Psoas muscle (tissue), 8 donors: ENCODE data around the gene LGALS4. TPM values are rescaled to one million over a fixed set of nuclear protein-coding genes. Genes with fewer than 3 reads are reported as not detected.
"Not testable (repeated sequence)": the region's sequence is repeated elsewhere in the genome, so short reads cannot be mapped to it uniquely, and the experiment has no call there.

Experiments
- ATAC-seq, 4 donors: fragments of 200-7000 bp; cut with Tn5 transposase; one replicate each; pipeline ENCODE4 v1.9.1; 2020; ENCODE audit warnings: moderate library complexity in 3 of 4, mild to moderate bottlenecking in 2 of 4
- DNase-seq, 2 donors: peaks; one replicate each; pipeline ENCODE4 v3.0.0-alpha.2; 2020
- H3K27ac ChIP-seq: fragments of 200-600 bp; one replicate; pipeline ENCODE4 v1.8.0; 2022
- H3K27me3 ChIP-seq, 3 donors: fragments of 200-600 bp in 1 of 3; one replicate each; pipeline versions ENCODE4 v1.6.1 to v1.8.0; 2013 to 2022; ENCODE audit warnings: low read length in 2 of 3, mild to moderate bottlenecking in 2 of 3, moderate library complexity in 1 of 3; ENCODE audit not compliant: insufficient read depth in 3 of 3
- H3K36me3 ChIP-seq, 2 donors: fragments of 200-600 bp in 1 of 2; one replicate each; pipeline versions ENCODE4 v1.6.1 to v1.8.0; 2013 to 2022; ENCODE audit warnings: low read depth in 1 of 2, mild to moderate bottlenecking in 1 of 2, moderate library complexity in 1 of 2; ENCODE audit not compliant: insufficient read depth in 1 of 2
- H3K4me1 ChIP-seq: fragments of 200-600 bp; one replicate; pipeline ENCODE4 v1.8.0; 2022
- H3K4me3 ChIP-seq: fragments of 200-600 bp; one replicate; pipeline ENCODE4 v1.8.0; 2022; ENCODE audit warnings: mild to moderate bottlenecking
- H3K9me3 ChIP-seq: fragments of 200-600 bp; one replicate; pipeline ENCODE4 v1.8.0; 2022
- CTCF ChIP-seq: fragments of 200-600 bp; IDR thresholded peaks from one replicate; pipeline ENCODE4 v1.8.0; 2022; ENCODE audit warnings: antibody characterized with exemption
- WGBS, 3 donors: extraction: QIAGEN DNeasy Blood & Tissue Kit; methylation state at CpG; one replicate each; pipeline versions ENCODE4 v1.1.6 to v1.1.7; 2013; 5-methylcytosine and 5-hydroxymethylcytosine counted together
- intact Hi-C, 2 donors: fragments of 100-400 bp; cut with DNase I; formaldehyde crosslinking; loops; one replicate each; pipeline versions ENCODE4 v1.11.0 to v1.14.2; 2022
- polyA plus RNA-seq, 3 donors: library from polyadenylated mRNA; stranded (reverse); fragments of 200-250 nt; gene quantifications; one replicate each; pipeline ENCODE4 v1.2.3, GENCODE V29; 2013
- total RNA-seq, 4 donors: library from RNA; stranded (reverse); fragmentation: NEBNext Ultra II Directional in 2 of 4; extraction: Animal tissue kit (Norgen Biotek cat#: 25700) in 2 of 4; gene quantifications; one replicate each; pipeline versions ENCODE4 v1.2.1 to v1.2.4, GENCODE V29; 2021 to 2023
- donor health status: healthy with polysubstance abuse.
- donor health status: DM: no; HTN: no; CAD: no; lungs with moderate emphysema.
- donor health status: Bipolar disorder and iron deficiency.
- donor health status: healthy.
- donor health status: DM: yes; HTN: yes; CAD: no.
- donor health status: DM: no; HTN: no; CAD: no.
- donor health status: DM: no; HTN: no; CAD: no.
- donor health status: DM: yes; HTN: yes; CAD: no.

The LGALS4 gene
- total and polyA plus RNA-seq, 7 donors, result 0.31 to 2.0 (median 0.64) TPM

- ATAC-seq (no peak), DNase-seq (peak in 1 of 2 donors; percentile 17)
- Histone ChIP-seq H3K27me3 (peaks cover 0 to 7% (median 0%) of the 10 kb centered on the region in 3 donors), H3K4me3 (no peak overlapping the region), H3K9me3 (no peaks in the 10 kb centered on the region), H3K4me1 (no peaks in the 10 kb centered on the region), H3K27ac (no peak overlapping the region), H3K36me3 (no peaks in the 10 kb centered on the region)
- intact Hi-C loops, result no loop called here
- 84 to 93% (median 90%) methylated on average over 10 of the region's 10 CpGs for WGBS, 3 donors
- TF ChIP-seq CTCF, result no peak
Measured at GRCh38 chr19:38766276-38767047, 46.3 kb downstream of the LGALS4 start.

GRCh38 chr19:38765214-38765613 is 47.5 kb downstream of the LGALS4 start:
- ATAC-seq (no peak), DNase-seq (no peak)
- intact Hi-C loops, result no loop called here
- 94 to 97% (median 97%) methylated on average over 2 of the region's 2 CpGs for WGBS, 3 donors
- no peaks in the 10 kb centered on the region for H3K36me3 ChIP-seq
- TF ChIP-seq CTCF, result no peak
- no peak overlapping the region for H3K27ac ChIP-seq
- H3K4me1 ChIP-seq, result no peaks in the 10 kb centered on the region
- H3K9me3 ChIP-seq, result no peaks in the 10 kb centered on the region
- H3K27me3 ChIP-seq, result peaks cover 0 to 7% (median 0%) of the 10 kb centered on the region in 3 donors
- H3K4me3 ChIP-seq, result no peak overlapping the region

GRCh38 chr19:38763795-38764220 is 48.9 kb downstream of the LGALS4 start:
- H3K36me3 ChIP-seq, result no peaks in the 10 kb centered on the region
- no peak for ATAC-seq
- H3K4me3 ChIP-seq, result no peak overlapping the region
- peak in 1 of 2 donors; percentile 4 for DNase-seq
- no peaks in the 10 kb centered on the region for H3K4me1 ChIP-seq
- H3K27me3 ChIP-seq, result no peaks in the 10 kb centered on the region
- H3K9me3 ChIP-seq, result no peaks in the 10 kb centered on the region
- WGBS, 3 donors, result 92 to 96% (median 96%) methylated on average over 3 of the region's 3 CpGs
- intact Hi-C loops, result no loop called here
- no peak for TF ChIP-seq CTCF
- H3K27ac ChIP-seq, result no peak overlapping the region

- H3K27me3 ChIP-seq, H3K27ac ChIP-seq, ATAC-seq, H3K9me3 ChIP-seq, H3K4me1 ChIP-seq, intact Hi-C loops, H3K4me3 ChIP-seq, H3K36me3 ChIP-seq: not testable (repeated sequence)
- DNase-seq, result peak in 1 of 2 donors; percentile 6
- 92 to 94% (median 93%) methylated on average over 9 of the region's 9 CpGs for WGBS, 3 donors
Measured at GRCh38 chr19:38761884-38762389, 50.8 kb downstream of the LGALS4 start.

GRCh38 chr19:38760805-38761517 is 51.8 kb downstream of the LGALS4 start:
- H3K4me3 ChIP-seq, H3K9me3 ChIP-seq, H3K4me1 ChIP-seq, intact Hi-C loops, H3K27me3 ChIP-seq, H3K36me3 ChIP-seq, ATAC-seq, H3K27ac ChIP-seq: not testable (repeated sequence)
- DNase-seq, result peak in 1 of 2 donors; percentile 4
- WGBS, 3 donors, result 76 to 92% (median 91%) methylated on average over 6 of the region's 6 CpGs
